ENCODE data around the gene CIT. TPM values are rescaled to one million over a fixed set of nuclear protein-coding genes. Genes with fewer than 3 reads are reported as not detected.
A peak's percentile ranks its signal among the peaks of the same experiment; 100 is the strongest.

CIT gene
- total and polyA plus RNA-seq, 10 of the 15 experiments (the other 5 are each of a cell fraction or from before 2014, with no cell fraction given), result 1.0 to 38.2 (median 14.9) TPM

- peaks cover 38% of the 10 kb centered on the region for H3K79me2 ChIP-seq (ENCODE audit: control insufficient read depth, insufficient read depth, low read length)
- 2% methylated on average over 9 of the region's 9 CpGs for WGBS (ENCODE audit: insufficient coverage, insufficient replicate concordance, low lambda C conversion rate, missing lambda C conversion rate)
- ChIA-PET CTCF (interaction anchor here (1.0 to 7.2 kb wide), 14 partner anchors 8 to 340 kb away, joined by 3 to 91 read pairs (median 6); no protein-coding TSS in a partner anchor), RAD21 (ENCODE audit: unreplicated experiment) (interaction anchor here (0.9 to 4.3 kb wide), 5 partner anchors 8 to 114 kb away, joined by 3 to 41 read pairs (median 6); no protein-coding TSS in a partner anchor), SMC1A (ENCODE audit: uncharacterized antibody, unreplicated experiment) (interaction anchor here (1.7 to 6.9 kb wide), 2 partner anchors 14 to 15 kb away, joined by 10 to 83 read pairs; no protein-coding TSS in a partner anchor), POLR2A (interaction anchor here (1.0 to 5.4 kb wide), 4 partner anchors 14 to 534 kb away, joined by 3 to 54 read pairs (median 4); partner anchors contain the start of gene RPLP0)
- H3K4me2 ChIP-seq (ENCODE audit: control insufficient read depth, insufficient read depth), result peak overlapping the region; percentile 92
- H3K9ac ChIP-seq (ENCODE audit: control insufficient read depth, insufficient read depth, low read length), result peak overlapping the region; percentile 49
- peak; percentile 14 for ATAC-seq
- BruUV-seq (replicated peaks), result no TSS peak
- no peaks in the 10 kb centered on the region for H4K20me1 ChIP-seq (ENCODE audit: control insufficient read depth, insufficient read depth)
- peaks cover 21% of the 10 kb centered on the region for H3K4me1 ChIP-seq (ENCODE audit: control insufficient read depth, insufficient read depth, low read length)
- in situ Hi-C loops (cut with MboI) (loop anchor here (25.0 kb wide), 1 partner anchor 1530 kb away; the partner anchor contains the start of gene PEBP1), intact Hi-C loops (cut with micrococcal nuclease; ENCODE audit: unreplicated experiment) (loop anchor here (5.0 kb wide), 3 partner anchors 225 to 320 kb away; partner anchors contain the start of gene BICDL1)
- H2AFZ ChIP-seq (ENCODE audit: control insufficient read depth, low read depth, low read length), result peak overlapping the region; percentile 90
- no peaks in the 10 kb centered on the region for H3K9me3 ChIP-seq (replicated peaks; ENCODE audit: control insufficient read depth, insufficient read depth, low read length)
- DNase-seq (ENCODE audit: low read depth, low spot score), result peak; percentile 70
- peak; percentile 31 for FAIRE-seq
- no peaks in the 10 kb centered on the region for H3K27me3 ChIP-seq (replicated peaks in 1 of 2; ENCODE audit: control insufficient read depth in 2 of 2, insufficient read depth in 2 of 2, low read length in 1 of 2)
- H3K36me3 ChIP-seq (ENCODE audit: control insufficient read depth in 2 of 2, insufficient read depth in 2 of 2, low read length in 1 of 2), result peaks cover 0 to 1% of the 10 kb centered on the region in 2 experiments; a peak in 1 of 4 replicates
- peak overlapping the region; percentile 92 for H3K27ac ChIP-seq (ENCODE audit: control insufficient read depth, insufficient read depth)
- peak overlapping the region; percentile 60 for H3K4me3 ChIP-seq
- TF ChIP-seq, protein P1, sequence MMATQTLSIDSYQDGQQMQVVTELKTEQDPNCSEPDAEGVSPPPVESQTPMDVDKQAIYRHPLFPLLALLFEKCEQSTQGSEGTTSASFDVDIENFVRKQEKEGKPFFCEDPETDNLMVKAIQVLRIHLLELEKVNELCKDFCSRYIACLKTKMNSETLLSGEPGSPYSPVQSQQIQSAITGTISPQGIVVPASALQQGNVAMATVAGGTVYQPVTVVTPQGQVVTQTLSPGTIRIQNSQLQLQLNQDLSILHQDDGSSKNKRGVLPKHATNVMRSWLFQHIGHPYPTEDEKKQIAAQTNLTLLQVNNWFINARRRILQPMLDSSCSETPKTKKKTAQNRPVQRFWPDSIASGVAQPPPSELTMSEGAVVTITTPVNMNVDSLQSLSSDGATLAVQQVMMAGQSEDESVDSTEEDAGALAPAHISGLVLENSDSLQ (IDR thresholded peaks at IDR 0.05), result peak; percentile 77
- TF ChIP-seq HDAC2 (IDR thresholded peaks at IDR 0.05) (no peak), ZSCAN29 (IDR thresholded peaks at IDR 0.05) (no peak), SKIL (IDR thresholded peaks at IDR 0.05; ENCODE audit: low read depth, poor library complexity, severe bottlenecking) (no peak), NR2F1 (conservative IDR thresholded peaks at IDR 0.05) (peak; percentile 79), MTA3 (IDR thresholded peaks at IDR 0.05; ENCODE audit: borderline replicate concordance, low read length) (0 out of 2 replicates have a peak, but pooled peaks have one; percentile 31), ZBED1 (IDR thresholded peaks at IDR 0.05; ENCODE audit: borderline replicate concordance) (no peak), ETV6 (conservative IDR thresholded peaks at IDR 0.05 in 1 of 2, IDR thresholded peaks at IDR 0.05 in 1 of 2; ENCODE audit: borderline replicate concordance in 1 of 2, low read depth in 1 of 2) (peak in 1 of 2 experiments; percentile 76; a peak in 2 of 4 replicates), SMAD1 (IDR thresholded peaks at IDR 0.05; ENCODE audit: low read depth, partially characterized antibody) (no peak), KAT2A (conservative IDR thresholded peaks at IDR 0.05; ENCODE audit: control insufficient read depth, low read depth, low read length) (no peak)
- TF ChIP-seq, protein P2, sequence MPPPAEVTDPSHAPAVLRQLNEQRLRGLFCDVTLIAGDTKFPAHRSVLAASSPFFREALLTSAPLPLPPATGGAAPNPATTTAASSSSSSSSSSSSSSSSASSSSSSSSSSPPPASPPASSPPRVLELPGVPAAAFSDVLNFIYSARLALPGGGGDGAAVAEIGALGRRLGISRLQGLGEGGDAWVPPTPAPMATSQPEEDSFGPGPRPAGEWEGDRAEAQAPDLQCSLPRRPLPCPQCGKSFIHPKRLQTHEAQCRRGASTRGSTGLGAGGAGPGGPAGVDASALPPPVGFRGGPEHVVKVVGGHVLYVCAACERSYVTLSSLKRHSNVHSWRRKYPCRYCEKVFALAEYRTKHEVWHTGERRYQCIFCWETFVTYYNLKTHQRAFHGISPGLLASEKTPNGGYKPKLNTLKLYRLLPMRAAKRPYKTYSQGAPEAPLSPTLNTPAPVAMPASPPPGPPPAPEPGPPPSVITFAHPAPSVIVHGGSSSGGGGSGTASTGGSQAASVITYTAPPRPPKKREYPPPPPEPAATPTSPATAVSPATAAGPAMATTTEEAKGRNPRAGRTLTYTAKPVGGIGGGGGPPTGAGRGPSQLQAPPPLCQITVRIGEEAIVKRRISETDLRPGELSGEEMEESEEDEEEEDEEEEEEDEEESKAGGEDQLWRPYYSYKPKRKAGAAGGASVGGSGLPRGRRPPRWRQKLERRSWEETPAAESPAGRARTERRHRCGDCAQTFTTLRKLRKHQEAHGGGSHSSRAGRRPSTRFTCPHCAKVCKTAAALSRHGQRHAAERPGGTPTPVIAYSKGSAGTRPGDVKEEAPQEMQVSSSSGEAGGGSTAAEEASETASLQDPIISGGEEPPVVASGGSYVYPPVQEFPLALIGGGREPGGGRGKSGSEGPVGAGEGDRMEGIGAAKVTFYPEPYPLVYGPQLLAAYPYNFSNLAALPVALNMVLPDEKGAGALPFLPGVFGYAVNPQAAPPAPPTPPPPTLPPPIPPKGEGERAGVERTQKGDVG (CRISPR knock-in tag; IDR thresholded peaks at IDR 0.05), result no peak
- TF ChIP-seq, protein P3, sequence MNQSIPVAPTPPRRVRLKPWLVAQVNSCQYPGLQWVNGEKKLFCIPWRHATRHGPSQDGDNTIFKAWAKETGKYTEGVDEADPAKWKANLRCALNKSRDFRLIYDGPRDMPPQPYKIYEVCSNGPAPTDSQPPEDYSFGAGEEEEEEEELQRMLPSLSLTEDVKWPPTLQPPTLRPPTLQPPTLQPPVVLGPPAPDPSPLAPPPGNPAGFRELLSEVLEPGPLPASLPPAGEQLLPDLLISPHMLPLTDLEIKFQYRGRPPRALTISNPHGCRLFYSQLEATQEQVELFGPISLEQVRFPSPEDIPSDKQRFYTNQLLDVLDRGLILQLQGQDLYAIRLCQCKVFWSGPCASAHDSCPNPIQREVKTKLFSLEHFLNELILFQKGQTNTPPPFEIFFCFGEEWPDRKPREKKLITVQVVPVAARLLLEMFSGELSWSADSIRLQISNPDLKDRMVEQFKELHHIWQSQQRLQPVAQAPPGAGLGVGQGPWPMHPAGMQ (IDR thresholded peaks at IDR 0.05; ENCODE audit: borderline replicate concordance), result no peak
- TF ChIP-seq, protein P4, sequence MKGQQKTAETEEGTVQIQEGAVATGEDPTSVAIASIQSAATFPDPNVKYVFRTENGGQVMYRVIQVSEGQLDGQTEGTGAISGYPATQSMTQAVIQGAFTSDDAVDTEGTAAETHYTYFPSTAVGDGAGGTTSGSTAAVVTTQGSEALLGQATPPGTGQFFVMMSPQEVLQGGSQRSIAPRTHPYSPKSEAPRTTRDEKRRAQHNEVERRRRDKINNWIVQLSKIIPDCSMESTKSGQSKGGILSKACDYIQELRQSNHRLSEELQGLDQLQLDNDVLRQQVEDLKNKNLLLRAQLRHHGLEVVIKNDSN (IDR thresholded peaks at IDR 0.05; ENCODE audit: borderline replicate concordance, extremely low read length, insufficient read depth, low read depth, low read length), result no peak
Measured at GRCh38 chr12:119666900-119667576, 210.1 kb downstream of the CIT start.
